ENCODE data around the gene CRNKL1. TPM values are rescaled to one million over a fixed set of nuclear protein-coding genes. Genes with fewer than 3 reads are reported as not detected.

CRNKL1 gene
- total RNA-seq, 2 donors from 2014 or later = 22.0 to 27.1 TPM

DNA sequence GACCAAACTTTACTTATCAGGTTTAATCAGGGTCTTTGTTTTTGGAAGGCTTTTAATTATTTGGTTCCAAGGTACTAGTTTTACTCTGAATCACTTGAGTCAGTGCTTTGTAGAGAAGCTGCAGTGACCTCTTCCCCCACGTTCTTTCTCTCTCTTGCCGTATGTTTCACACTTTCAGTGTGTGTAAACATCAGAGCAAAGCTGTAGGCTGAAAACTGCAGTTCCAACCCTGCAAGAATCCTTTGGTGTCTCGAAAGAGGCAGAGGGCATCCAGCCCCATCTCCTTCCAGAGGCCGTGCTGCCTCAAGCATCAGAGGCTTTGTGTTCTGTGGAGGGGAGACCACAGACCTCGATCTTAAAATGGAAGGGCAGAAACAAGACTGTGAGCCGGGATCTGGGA, 42.1 kb upstream of the CRNKL1 start:
- 78% methylated on average over 6 of the region's 6 CpGs for WGBS
- no peaks in the 10 kb centered on the region for H3K9me3 ChIP-seq
- no peaks in the 10 kb centered on the region for H3K4me1 ChIP-seq (replicated peaks)
- H3K27me3 ChIP-seq (replicated peaks; ENCODE audit: insufficient read depth) = no peaks in the 10 kb centered on the region
- TF ChIP-seq POLR2A (IDR thresholded peaks at IDR 0.05) (no peak), POLR2AphosphoS5 (IDR thresholded peaks at IDR 0.05) (no peak)
- TF ChIP-seq, protein P1, sequence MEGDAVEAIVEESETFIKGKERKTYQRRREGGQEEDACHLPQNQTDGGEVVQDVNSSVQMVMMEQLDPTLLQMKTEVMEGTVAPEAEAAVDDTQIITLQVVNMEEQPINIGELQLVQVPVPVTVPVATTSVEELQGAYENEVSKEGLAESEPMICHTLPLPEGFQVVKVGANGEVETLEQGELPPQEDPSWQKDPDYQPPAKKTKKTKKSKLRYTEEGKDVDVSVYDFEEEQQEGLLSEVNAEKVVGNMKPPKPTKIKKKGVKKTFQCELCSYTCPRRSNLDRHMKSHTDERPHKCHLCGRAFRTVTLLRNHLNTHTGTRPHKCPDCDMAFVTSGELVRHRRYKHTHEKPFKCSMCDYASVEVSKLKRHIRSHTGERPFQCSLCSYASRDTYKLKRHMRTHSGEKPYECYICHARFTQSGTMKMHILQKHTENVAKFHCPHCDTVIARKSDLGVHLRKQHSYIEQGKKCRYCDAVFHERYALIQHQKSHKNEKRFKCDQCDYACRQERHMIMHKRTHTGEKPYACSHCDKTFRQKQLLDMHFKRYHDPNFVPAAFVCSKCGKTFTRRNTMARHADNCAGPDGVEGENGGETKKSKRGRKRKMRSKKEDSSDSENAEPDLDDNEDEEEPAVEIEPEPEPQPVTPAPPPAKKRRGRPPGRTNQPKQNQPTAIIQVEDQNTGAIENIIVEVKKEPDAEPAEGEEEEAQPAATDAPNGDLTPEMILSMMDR (IDR thresholded peaks at IDR 0.05) = no peak
- no peaks in the 10 kb centered on the region for H3K36me3 ChIP-seq
- no peak overlapping the region for H3K27ac ChIP-seq
- DNase-seq (ENCODE audit: low spot score) = no peak
- intact Hi-C loops (cut with DNase I) = no loop called here
- no peak overlapping the region for H3K4me3 ChIP-seq

DNA sequence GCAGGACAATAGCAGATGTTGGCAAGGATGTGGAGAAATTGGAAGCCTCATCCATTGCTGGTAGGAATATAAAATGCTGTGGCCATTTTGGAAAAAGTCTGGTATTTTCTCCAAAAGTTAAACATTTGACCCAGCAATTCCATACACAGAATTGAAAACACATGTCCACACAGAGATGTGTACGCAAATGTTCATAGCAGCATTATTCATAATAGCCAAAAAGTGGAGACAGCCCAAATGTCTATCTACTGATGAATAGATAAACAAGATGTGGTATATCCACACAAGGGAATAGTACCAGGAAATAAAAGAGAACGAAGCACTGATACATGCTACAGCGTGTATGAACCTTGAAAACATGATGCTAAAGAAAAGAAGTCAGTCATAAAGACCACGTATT, 40.6 kb upstream of the CRNKL1 start:
- H3K4me3 ChIP-seq = no peak overlapping the region
- DNase-seq (ENCODE audit: low spot score) = no peak
- H3K4me1 ChIP-seq (replicated peaks) = no peaks in the 10 kb centered on the region
- WGBS = 81% methylated on average over 4 of the region's 4 CpGs
- TF ChIP-seq POLR2A (IDR thresholded peaks at IDR 0.05) (no peak), POLR2AphosphoS5 (IDR thresholded peaks at IDR 0.05) (no peak)
- no peak overlapping the region for H3K27ac ChIP-seq
- H3K9me3 ChIP-seq = no peaks in the 10 kb centered on the region
- H3K27me3 ChIP-seq (replicated peaks; ENCODE audit: insufficient read depth) = no peaks in the 10 kb centered on the region
- H3K36me3 ChIP-seq = no peaks in the 10 kb centered on the region
- intact Hi-C loops (cut with DNase I) = no loop called here

DNA sequence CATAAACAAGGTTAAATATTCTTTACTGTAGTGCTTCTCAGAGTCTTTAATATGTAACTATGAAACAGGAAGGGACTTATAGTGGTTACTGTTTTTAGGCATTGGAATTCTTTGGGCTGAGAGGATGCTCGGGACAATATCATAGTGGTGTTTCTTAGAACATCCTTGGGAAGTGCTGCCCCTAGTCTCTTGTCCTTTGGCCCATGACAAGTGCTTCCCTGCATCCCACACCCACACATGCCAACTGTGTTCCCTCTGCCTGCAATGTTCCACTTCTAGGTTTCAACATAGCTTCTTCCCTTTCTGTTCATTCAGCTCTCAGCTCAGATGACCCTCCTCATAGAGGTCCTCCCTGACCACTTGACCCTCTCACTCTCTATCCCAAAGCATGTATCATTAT, 37.7 kb upstream of the CRNKL1 start:
- Histone ChIP-seq H3K4me3 (no peak overlapping the region), H3K4me1 (replicated peaks) (no peaks in the 10 kb centered on the region), H3K27me3 (replicated peaks; ENCODE audit: insufficient read depth) (no peaks in the 10 kb centered on the region), H3K27ac (no peak overlapping the region), H3K36me3 (no peaks in the 10 kb centered on the region), H3K9me3 (no peaks in the 10 kb centered on the region)
- TF ChIP-seq, protein P1 (IDR thresholded peaks at IDR 0.05) = no peak
- TF ChIP-seq POLR2A (IDR thresholded peaks at IDR 0.05) = no peak
- TF ChIP-seq POLR2AphosphoS5 (IDR thresholded peaks at IDR 0.05) = no peak
- WGBS = 69% methylated on average over 1 of the region's 1 CpG
- no peak for DNase-seq (ENCODE audit: low spot score)
- intact Hi-C loops (cut with DNase I) = no loop called here

DNA sequence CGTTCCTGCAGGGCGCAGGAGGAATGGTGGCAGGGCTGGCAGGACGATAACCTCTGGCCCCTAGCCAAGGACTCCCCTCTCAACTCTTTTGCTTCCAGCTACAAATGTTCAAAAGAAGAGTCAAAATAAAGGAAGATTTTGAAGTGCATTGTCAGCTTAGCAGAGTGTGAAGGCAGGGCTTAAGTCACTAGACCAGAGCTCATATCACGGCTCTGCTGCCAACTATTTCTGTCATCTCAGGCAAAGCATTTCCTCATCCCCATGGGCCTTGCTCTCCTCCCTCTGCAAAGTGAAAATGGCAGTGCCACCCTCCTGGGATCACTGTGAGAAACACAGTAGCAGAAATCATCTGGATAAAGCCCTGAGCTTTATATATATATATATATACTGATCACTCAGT, 36.8 kb upstream of the CRNKL1 start:
- Histone ChIP-seq H3K36me3 (no peaks in the 10 kb centered on the region), H3K9me3 (no peaks in the 10 kb centered on the region), H3K27ac (no peak overlapping the region), H3K27me3 (replicated peaks; ENCODE audit: insufficient read depth) (no peaks in the 10 kb centered on the region), H3K4me3 (no peak overlapping the region), H3K4me1 (replicated peaks) (no peaks in the 10 kb centered on the region)
- no peak for DNase-seq (ENCODE audit: low spot score)
- intact Hi-C loops (cut with DNase I) = no loop called here
- no peak for TF ChIP-seq POLR2A (IDR thresholded peaks at IDR 0.05)
- TF ChIP-seq POLR2AphosphoS5 (IDR thresholded peaks at IDR 0.05) = no peak
- 91% methylated on average over 4 of the region's 4 CpGs for WGBS

DNA sequence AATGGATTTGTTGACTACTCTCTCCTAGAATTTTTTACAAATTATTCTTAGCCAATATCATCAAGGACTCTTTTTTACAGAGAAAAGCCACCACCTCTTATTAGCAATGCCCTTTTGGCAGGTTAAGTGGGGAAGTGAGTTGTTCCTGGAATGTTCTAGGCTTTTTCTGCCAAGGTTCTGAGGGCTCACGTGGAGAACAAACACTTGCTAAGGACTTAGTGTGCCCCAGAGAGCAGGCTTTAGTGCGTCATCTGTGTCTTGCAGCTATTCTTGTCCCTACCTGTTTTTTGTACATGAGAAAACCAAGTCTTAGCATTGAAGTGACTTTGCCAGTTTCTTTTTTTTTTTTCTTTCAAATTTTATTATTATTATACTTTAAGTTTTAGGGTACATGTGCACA, 33.5 kb upstream of the CRNKL1 start:
- intact Hi-C loops (cut with DNase I) = no loop called here
- Histone ChIP-seq H3K4me3 (no peak overlapping the region), H3K36me3 (no peaks in the 10 kb centered on the region), H3K27me3 (replicated peaks; ENCODE audit: insufficient read depth) (no peaks in the 10 kb centered on the region), H3K27ac (no peak overlapping the region), H3K4me1 (replicated peaks) (no peaks in the 10 kb centered on the region), H3K9me3 (no peaks in the 10 kb centered on the region)
- DNase-seq (ENCODE audit: low spot score) = peak; percentile 74
- 17% methylated on average over 2 of the region's 2 CpGs for WGBS
- peak; percentile 96 for TF ChIP-seq POLR2AphosphoS5 (IDR thresholded peaks at IDR 0.05)
- no peak for TF ChIP-seq POLR2A (IDR thresholded peaks at IDR 0.05)

DNA sequence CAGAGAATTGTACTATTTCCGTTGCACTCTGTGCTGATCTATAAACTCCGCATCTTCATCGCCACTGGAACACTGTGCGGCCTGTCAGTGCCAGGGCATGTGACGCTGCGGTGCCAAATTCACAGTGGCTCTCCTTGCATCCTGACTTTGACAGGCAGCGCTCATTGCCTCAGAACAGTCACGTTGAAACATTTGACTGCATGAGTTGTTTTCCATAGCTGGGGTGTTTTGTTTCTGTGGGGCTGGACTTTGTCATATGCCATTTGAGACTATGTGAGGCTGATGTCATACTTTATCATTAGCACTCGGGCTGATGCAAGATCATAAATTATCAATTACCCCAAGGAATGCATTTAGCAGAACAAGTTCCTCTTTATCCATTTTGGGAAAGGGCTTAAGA, 32.8 kb upstream of the CRNKL1 start:
- no peak for DNase-seq (ENCODE audit: low spot score)
- Histone ChIP-seq H3K9me3 (no peaks in the 10 kb centered on the region), H3K27me3 (replicated peaks; ENCODE audit: insufficient read depth) (no peaks in the 10 kb centered on the region), H3K4me3 (no peak overlapping the region), H3K4me1 (replicated peaks) (no peaks in the 10 kb centered on the region), H3K36me3 (no peaks in the 10 kb centered on the region), H3K27ac (no peak overlapping the region)
- WGBS = 88% methylated on average over 9 of the region's 9 CpGs
- no peak for TF ChIP-seq POLR2AphosphoS5 (IDR thresholded peaks at IDR 0.05)
- TF ChIP-seq, protein P1 (IDR thresholded peaks at IDR 0.05) = no peak
- no peak for TF ChIP-seq POLR2A (IDR thresholded peaks at IDR 0.05)
- intact Hi-C loops (cut with DNase I) = no loop called here

All from prostate gland (tissue), 2 donors.